Renal cortical epithelial cell (primary cell): ENCODE measurements around the gene LTO1. TPM values are rescaled to one million over a fixed set of nuclear protein-coding genes. Genes with fewer than 3 reads are reported as not detected.
"Not testable (repeated sequence)": the region's sequence is repeated elsewhere in the genome, so short reads cannot be mapped to it uniquely, and the experiment has no call there.

Experiments used
- DNase-seq: peaks from one replicate; pipeline ENCODE4 v3.0.0-alpha.2; 2011; ENCODE audit warnings: low read depth
- total RNA-seq: library from RNA; depleted of rRNA; stranded (reverse); fragments of >200 nt; gene quantifications from 2 replicates; pipeline ENCODE4 v1.2.3, GENCODE V29; 2014

The LTO1 gene
- total RNA-seq, 1 donor from 2014 or later, result 17.1 TPM

DNA sequence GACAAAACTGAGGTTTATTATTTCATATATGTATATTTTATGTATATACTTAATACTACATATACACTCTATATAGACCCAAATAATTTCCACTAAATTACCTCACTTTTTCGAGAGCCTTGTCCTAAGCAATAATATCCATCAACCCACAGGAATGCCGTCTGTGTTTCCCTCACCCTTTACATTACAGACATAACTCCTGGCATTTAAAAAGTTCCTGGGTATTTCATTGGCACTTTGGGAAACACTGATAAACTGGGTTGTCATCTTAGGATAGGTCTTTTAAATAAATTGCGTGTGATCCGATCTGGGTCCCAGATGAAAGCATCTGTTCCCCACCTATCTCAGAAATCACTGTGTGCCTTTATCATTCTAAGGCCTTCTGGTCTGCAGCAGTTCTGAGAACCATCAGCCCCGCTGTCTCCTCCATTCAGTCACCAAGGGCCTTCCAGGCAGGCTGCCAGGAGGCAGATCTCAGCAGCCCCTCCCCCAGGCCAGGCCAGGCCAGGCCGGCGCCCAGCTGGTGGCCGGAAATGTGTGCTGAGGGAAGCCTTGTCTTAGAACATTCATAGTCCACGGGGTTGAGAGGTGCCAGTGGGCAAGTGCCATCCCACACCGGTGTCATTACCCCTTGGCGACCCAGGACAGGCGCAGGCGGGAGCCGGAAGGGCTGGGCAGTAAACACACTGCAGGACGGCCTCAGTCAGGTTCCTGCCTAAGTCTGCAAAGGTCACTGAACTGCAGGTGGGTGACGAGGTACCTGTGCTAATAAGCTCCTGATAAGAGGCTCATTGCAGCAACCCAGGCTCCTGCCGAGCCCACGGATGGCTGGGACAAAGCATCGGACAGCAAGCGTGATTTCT lies 25.4 kb upstream of the LTO1 start:
- DNase-seq, result peak; percentile 30

DNA sequence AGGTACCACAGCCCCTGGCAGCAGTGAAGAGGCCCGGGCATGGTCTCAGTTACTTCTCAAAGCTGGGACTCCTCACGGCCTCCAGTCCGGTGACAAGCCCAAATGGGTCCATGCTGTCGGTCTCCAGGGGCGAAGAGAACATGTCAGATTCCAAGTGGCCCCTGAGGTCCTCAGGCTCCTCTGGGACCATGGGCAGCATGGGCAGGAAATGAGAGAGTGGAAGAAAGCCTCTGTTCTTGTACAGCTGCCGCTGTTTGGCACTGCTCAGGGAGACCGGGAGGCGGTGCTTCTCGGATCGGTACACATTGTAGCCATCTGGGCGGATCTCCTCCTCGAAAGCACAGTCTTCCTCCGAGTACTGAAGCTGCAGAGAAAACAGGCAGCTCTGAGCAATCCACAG lies 24.1 kb upstream of the LTO1 start:
- no peak for DNase-seq

DNA sequence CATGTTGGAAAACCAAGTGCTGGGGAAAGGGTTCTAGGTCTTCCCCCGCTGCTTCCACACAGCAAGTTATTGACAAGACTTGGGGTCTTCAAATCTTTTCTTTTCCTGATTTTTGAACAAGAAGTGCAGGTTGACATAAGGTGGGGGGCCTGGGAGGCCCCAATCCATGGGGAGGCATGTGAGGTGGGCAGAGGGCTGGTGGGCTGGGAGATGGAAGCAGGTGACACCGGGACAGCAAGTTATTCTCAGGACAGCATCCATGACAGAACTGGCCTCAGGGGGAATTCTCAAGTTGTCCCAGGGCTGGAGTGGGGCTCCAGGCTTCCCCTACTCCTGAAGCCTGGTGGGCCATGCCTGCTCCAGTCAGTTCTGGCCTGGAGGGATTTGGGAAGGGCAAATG lies 23.2 kb upstream of the LTO1 start:
- no peak for DNase-seq

DNA sequence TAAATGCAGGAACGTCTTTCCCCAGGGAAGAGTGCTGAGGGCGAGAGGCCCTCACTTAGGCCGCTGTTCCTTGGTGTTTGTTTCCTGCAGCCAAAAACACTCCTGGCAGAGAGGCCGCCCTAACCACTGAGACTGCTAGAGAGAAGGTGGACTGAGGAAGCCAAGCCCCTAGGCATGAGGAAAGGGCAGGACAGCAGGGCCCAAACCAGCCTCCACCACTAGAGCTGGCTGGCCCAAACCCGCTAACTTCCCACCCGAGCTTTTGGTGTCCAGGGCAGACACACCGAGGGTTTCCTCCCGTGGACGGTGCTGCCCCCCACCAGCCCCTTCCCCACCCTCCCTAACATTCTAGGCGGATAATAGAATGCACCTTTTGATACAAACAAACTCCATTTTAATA lies 22.7 kb upstream of the LTO1 start:
- DNase-seq, result no peak

DNA sequence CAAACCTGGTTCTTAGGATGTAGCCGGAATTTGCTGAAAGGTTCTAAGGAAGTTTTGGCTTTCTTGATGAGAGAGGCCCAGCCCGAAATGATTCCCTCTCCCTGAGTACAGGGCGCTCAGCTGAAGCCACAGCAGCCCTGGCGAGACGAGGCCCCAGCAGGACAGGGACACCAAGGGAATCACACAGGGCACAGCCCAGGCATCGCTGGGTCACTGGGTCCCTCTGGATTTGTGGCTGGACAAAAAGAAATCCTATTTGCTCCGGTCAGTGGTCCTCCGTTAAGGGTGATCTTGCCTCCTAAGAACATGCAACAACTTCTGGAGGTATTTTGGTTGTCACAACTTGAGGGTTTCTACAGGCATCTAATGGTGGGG lies 22.3 kb upstream of the LTO1 start:
- no peak for DNase-seq

DNA sequence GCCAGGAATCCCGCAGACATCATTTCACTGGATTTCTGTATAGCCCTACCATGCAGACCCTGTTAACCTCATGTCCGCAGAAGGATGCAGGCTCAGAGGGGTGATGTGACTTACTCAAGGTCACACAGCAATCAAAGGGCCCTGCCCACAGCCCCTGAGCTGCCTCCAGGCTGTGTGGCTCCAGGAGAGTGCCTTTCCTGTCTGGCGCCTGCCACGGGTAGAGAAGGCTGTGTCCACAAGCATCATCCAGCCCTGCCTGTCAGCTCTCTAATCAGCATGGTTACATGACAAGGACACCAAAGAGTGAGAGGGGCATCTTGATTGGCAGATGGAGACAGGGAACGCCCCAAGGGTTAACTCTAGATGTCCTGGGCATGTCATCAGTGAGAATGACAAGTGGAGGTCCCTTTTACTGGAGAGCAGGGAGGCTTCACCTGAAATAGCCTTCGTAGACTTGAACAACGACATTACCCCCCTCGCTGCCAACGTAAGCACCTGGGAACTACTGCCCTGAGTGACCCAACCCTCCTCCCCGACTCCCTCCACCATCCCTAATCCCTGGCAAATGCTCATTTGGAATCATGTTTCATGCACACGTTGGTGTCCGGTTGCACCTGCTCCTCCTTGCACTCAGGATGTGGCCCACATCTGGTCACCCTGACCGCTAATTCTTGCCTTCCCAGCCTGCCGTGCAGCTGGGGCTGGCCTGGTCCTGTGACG lies 21.8 kb upstream of the LTO1 start:
- DNase-seq, result no peak

DNA sequence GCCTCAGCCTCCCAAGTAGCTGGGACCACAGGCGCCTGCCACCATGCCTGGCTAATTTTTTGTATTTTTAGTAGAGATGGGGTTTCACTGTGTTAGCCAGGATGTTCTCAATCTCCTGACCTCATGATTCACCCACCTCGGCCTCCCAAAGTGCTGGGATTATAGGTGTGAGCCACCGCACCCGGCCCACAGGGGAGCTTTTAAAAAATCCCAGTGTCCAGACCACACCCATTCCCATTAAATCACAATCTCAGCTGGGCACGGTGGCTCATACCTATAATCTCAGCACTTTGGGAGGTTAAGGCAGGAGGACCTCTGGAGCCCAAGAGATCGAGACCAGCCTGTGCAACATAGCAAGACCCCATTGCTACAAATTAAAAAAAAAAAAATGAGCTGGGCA lies 20.8 kb upstream of the LTO1 start:
- not testable (repeated sequence) for DNase-seq

DNA sequence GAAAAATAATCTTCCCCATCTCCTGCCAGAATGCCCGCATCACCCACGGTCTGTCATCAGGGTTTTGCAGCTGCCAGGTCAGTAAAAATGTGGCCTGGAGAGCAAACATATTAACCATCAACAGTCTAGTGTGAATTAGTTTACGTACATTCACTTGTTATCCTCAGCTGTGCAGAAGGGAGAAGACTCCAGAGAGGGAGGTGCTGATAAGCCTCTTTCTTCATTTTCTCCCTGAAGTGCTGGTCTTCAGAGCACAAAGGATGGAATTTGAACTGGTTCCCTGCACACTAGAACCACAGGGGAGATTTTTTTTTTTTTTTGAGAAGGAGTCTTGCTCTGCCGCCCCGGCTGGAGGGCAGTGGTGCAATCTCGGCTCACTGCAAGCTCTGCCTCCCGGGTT lies 20.4 kb upstream of the LTO1 start:
- no peak for DNase-seq

DNA sequence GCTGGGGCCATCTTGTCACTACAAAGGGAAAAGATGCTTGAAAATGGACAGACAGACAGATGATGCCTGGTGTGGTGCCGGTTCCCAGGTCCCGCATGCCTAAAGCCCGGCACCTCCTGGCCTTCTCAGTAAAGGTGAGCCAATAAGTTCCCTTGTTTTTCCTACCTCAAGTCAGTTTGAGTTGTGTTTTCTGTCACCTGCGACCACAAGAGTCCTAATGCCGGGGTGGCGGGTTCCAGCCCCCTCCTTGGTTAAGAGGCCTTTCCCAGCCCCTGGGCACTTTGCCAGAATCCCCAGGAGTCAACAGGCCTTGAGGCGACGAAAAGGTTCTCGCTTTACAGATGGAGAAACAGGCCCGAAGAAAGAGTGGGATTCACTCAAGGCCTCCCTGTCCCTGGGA lies 19.6 kb upstream of the LTO1 start:
- DNase-seq, result no peak

DNA sequence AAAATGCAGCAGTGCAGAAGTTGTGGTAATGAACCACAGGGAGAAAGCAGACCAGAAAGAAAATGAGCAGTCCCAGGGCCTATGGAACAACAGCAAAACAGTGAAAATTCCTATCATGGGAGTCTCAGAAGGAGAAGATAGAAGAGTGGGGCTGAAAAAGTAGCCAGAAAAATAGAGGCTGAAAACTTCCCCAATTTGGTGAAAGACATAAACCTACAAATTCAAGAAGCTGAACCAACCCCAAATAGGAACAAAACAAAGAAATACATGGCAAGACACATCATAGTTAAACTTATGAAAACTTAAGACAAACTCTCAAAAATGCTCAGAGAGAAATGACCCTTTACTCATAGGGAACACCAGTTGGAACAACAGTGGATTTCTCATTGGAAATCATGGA lies 17.3 kb upstream of the LTO1 start:
- no peak for DNase-seq

DNA sequence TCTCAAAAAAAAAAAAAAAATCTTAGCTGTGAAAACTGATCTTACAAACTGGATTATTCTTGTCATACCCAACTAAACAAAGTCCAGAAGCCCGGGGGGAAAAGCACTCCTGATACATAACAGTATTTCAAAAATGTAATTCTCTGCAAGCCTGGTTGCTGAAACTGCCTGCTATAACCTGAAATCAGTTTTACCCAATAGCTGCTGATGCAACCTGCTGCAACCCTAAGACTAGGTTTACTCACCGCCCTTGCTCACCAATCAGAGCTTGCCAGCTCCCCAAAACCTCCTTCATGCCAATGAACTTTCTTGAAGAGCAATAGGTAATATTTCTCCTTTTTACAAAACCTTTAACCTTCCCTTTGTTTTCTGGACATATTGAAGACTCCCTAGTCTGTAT lies 16.3 kb upstream of the LTO1 start:
- no peak for DNase-seq

DNA sequence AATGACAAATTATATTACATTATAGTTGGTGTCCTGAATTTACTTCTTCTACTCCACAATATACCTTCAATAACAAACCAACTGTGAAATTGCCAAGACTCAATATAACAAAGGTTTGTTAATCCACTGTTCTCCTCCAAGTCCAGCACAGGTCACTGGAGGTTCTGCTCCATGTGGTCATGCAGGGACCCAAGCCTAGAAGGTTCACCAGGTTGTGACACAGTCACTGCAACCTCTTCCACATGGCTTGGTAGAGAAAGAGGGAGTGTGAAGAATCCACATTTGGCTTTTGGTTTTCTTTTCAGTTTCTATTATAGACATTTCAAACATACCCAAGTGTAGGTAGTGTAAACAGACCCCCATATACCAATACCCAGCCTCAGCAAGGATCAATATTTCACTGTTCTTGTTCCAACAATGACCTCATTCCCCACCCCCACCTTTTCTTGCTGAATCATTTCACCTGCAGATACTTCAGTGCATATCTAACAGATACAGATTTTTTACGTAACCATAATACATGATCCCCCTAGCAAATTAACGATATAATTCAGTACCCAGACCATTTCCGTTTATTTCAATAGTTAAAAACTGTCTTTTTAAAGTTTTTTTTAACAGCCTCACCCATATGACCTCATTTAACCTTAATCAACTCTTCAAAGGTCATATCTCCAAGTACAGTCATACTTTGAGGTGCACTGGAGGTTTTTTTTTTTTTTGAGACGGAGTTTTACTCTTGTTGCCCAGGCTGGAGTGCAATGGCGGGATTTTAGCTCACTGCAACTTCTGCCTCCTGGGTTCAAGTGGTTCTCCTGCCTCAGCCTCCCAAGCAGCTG lies 14.5 kb upstream of the LTO1 start:
- DNase-seq, result no peak

DNA sequence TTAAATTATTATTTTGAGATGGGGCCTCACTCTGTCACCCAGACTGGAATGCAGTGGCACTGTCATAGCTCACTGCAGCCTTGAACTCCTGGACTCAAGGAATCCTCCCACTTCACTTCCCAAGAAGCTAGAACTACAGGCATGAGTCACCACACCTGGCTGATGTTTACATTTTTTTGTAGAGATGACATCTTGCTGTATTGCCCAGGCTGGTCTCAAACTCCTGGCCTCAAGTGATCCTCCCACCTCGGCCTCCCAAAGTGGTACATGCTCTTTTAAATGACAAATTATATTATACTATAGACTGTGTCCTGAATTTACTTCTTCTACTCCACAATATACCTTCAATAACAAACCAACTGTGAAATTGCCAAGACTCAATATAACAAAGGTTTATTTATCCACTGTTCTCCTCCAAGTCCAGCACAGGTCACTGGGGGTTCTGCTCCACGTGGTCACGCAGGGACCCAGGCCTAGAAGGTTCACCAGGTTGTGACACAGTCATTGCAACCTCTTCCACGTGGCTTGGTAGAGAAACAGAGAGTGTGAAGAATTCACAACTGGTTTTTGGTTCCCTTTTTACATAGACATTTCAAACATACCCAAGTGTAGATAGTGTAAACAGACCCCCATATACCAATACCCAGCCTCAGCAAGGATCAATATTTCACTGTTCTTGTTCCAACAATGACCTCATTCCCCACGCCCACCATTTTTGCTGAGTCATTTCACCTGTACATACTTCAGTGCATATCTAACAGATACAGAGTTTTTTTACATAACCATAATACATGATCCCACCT lies 13.0 kb upstream of the LTO1 start:
- DNase-seq, result peak; percentile 13

DNA sequence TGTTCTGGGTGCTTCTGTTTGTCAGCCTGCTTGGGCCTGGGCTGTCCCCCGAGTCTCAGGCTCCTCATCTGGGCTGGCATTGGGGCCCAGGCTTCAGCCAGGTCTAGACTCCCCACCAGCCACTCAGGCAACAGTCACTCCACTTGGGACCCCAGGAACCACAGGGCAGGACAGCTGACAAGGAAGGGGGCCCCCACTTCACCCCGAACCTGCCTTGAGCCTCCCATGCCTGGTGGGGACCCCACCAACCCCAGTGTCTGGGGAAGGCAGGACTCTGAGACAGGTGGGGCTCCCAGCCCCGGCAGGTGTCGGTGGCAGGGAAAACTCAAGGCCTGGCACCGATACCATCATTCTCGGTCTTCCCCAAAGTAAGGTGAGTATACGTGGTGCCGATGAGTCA lies 11.7 kb upstream of the LTO1 start:
- DNase-seq, result no peak

DNA sequence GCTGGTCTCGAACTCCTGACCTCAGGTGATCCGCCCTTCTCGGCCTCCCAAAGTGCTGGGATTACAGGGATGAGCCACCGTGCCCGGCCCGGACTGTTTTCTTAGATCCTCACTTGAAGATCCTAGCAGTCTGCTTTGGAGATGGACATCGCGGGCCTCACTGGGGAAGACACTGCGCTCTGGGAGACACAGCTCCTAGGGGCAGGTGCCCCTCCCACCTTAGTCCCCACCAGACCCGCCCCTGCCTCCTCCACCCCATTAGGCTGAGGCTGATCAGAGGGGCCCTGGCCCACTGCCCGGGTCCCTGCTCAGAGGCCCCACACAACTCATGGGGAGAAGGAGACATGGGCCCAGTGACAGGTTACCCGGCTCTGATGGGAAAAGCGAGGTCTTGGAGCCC lies 11.3 kb upstream of the LTO1 start:
- no peak for DNase-seq

DNA sequence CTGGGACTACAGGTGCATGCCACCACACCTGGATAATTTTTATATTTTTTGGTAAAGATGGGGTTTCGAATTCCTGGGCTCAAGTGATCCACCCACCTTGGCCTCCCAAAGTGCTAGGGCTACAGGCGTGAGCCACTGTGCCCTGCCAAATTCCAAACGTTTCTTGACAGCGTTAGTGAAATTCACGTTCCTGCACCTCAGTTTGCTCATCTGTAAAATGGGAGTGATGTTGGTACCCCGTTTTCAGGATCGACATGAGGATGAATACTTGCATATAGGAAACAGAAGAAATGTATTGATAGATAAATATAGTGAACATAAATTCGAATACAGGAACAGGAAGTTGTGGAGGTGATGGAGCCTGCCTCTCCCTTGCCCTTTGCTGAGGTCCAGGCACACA lies 10.2 kb upstream of the LTO1 start:
- no peak for DNase-seq

DNA sequence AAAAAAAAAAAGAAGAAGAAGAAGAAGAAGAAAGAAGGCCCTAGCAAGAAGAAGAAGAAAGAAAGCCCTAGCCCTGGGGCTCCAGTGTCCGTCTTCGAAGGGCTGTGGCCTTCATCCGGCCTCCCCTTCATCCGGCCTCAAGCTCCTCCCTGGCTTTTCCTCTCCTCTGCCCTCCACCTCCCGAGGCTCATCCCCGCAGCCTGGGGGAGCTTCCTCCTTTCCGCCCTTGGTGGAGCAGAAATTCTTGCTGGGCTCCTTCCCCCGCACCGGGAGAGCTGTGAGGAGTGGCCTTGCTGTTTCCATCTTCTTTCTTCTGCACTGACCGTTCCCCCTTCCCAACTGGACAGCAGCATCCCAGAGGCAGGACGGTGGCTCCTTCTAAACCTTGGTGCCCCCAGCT lies 9.5 kb upstream of the LTO1 start:
- no peak for DNase-seq

DNA sequence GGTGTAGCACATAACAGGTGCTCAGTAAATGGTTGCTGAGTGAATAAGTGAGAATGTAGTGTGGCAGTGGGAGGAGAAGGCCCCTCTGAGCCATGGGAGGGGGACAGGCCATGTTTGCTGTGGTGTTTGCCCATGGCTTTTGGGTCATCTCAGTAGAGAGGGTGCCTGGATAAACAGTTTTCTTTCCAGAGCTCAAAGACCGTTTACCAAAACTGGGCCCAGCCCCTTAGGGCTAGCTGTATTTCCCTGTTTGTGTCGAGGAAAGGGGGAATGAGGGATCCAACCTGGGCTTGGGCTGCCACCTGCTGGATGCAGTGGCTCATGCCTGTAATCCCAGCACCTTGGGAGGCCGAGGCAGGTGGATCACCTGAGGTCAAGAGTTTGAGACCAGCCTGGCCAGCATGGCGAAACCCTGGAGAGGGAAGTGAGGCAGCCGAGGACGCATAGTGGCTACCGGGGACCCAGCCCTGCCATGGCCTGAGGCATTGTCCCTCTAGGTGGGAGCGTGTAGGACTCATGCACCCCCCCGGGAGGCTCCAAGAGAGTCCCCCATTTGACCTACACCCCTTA lies 8.7 kb upstream of the LTO1 start:
- DNase-seq, result peak; percentile 9

DNA sequence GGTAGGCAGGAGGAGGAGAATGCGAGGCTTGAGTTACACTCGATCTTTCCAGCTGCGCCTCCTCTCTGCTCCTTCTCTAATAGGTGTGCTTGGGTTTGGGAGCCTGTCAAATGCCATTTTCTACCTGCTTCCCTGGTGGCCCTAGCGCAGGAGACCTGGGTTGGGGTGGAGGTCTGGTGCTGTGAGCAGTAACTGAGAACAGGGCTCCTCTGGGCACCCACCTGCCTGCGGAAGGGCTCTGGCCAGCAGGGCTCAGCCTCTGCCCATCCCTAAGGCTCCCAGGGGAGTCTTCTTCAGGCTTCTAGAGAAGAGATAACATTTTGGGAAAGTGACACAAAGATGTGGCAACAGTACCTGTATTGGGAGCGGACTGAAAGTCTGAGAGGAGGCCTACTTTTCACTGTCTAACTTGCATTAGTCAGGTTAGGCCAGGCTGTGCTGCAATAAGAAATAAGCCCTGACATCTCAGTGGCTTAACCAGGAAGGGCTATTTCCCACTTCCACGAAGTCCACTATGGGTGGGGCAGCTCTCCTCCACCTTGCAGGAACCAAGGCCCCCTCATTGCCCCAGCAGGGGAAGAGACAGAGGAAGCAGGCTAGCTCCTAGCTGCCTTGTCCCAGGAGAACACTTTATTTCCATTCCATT lies 7.7 kb upstream of the LTO1 start:
- DNase-seq, result no peak

DNA sequence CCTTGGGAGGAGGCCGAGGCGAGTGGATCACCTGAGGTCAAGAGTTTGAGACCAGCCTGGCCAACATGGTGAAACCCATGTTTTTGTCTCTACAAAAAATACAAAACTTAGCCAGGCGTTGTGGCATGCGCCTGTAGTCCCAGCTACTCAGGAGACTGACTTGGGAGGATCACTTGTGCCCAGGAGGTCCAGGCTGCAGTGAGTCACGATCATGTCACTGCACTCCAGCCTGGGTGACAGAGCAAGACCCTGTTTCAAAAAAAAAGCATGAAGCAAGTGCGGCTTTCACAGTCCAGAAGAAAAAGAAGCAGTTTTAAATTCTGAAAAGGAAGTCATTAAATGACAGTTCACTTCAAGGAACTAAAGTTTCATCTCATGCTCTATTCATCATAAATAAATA lies 7.1 kb upstream of the LTO1 start:
- no peak for DNase-seq

DNA sequence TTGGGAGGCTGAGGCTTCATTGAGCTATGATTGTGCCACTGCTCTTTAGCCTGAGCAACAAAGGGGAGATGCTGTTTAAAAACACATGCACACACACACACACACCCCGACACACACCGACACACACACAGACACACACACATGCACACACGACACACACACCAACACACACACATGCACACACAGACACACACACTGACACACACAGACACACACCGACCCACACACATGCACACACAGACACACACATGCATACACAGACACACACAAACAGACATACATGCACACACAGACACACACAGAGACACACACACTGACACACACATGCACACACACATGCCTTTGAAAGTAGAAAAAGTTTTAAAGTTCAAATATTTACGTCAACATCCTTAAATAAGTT lies 5.5 kb upstream of the LTO1 start:
- no peak for DNase-seq
